Thyroid gland (tissue), 4 donors: ENCODE data around the gene RITA1.

ENCODE experiments used
- POLR2A ChIP-seq, 2 donors: fragments of 450-650 bp; IDR thresholded peaks; one replicate each; pipeline ENCODE4 v1.6.1; 2017; ENCODE audit warnings: antibody characterized with exemption in 2 of 2, mild to moderate bottlenecking in 2 of 2, moderate library complexity in 1 of 2
- TF ChIP-seq, protein P1 (sequence below), 6 experiments: fragments of 200-600 bp in 3 of 6; fragments of 450-650 bp in 3 of 6; sonication (generic) in 3 of 6; IDR thresholded peaks; one replicate each; pipeline ENCODE4 v1.5.1; 2016 to 2019; ENCODE audit warnings: antibody characterized with exemption in 6 of 6, mild to moderate bottlenecking in 2 of 6, inconsistent platforms in 1 of 6, moderate library complexity in 1 of 6

DNA sequence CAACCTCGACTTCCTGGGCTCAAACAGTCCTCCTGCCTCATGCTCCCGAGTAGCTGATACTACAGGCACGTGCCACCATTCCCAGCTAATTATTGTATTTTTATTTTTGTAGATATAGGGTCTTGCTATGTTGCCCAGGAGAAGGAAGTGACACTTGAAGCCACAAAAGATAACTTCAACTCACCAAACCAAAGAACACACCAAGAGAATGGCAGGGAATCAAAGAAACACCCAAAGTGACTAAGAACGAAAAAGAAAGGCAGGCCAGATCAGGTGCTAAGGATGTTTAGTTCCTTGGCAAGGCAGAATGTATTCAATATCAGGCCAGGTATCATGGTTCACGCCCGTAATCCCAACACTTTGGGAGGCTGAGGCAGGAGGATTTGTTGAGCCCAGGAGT lies 25.6 kb downstream of the RITA1 start:
- TF ChIP-seq, protein P1, sequence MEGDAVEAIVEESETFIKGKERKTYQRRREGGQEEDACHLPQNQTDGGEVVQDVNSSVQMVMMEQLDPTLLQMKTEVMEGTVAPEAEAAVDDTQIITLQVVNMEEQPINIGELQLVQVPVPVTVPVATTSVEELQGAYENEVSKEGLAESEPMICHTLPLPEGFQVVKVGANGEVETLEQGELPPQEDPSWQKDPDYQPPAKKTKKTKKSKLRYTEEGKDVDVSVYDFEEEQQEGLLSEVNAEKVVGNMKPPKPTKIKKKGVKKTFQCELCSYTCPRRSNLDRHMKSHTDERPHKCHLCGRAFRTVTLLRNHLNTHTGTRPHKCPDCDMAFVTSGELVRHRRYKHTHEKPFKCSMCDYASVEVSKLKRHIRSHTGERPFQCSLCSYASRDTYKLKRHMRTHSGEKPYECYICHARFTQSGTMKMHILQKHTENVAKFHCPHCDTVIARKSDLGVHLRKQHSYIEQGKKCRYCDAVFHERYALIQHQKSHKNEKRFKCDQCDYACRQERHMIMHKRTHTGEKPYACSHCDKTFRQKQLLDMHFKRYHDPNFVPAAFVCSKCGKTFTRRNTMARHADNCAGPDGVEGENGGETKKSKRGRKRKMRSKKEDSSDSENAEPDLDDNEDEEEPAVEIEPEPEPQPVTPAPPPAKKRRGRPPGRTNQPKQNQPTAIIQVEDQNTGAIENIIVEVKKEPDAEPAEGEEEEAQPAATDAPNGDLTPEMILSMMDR (IDR thresholded peaks at IDR 0.05): no peak
- TF ChIP-seq POLR2A (IDR thresholded peaks at IDR 0.05): no peak
